OCI-LY1 (cell line): ENCODE data around the gene SNX18.

Experiments
- H2AFZ ChIP-seq: fragments of 200-600 bp; sonication (generic), shearing (Covaris generic); 2 replicates; pipeline ENCODE4 v1.6.0; 2014; ENCODE audit warnings: antibody characterized with exemption, mild to moderate bottlenecking, low read length
- H3F3A ChIP-seq: fragments of 200-600 bp; sonication (generic), shearing (Covaris generic); 2 replicates; pipeline ENCODE4 v1.6.0; 2014; ENCODE audit warnings: mild to moderate bottlenecking, antibody characterized with exemption, low read length, moderate library complexity; ENCODE audit not compliant: insufficient read depth
- H3K27ac ChIP-seq: fragments of 200-600 bp; sonication (generic); 2 replicates; pipeline ENCODE4 v1.5.1; 2014; ENCODE audit warnings: low read length, mixed run types, mild to moderate bottlenecking, low read depth; ENCODE audit not compliant: poor library complexity, severe bottlenecking
- H3K27me3 ChIP-seq: fragments of 200-600 bp; sonication (generic); 2 replicates; pipeline ENCODE4 v1.6.0; 2014; ENCODE audit warnings: antibody characterized with exemption, mild to moderate bottlenecking, low read length, moderate library complexity; ENCODE audit not compliant: insufficient read depth
- H3K36me3 ChIP-seq: fragments of 200-600 bp; sonication (generic); 2 replicates; pipeline ENCODE4 v1.6.1; 2014; ENCODE audit warnings: mild to moderate bottlenecking, antibody characterized with exemption, low read length, moderate library complexity, mixed read lengths; ENCODE audit not compliant: insufficient read depth
- H3K4me1 ChIP-seq: fragments of 200-600 bp; sonication (generic); 2 replicates; pipeline ENCODE4 v1.5.1; 2014; ENCODE audit warnings: mild to moderate bottlenecking, low read length, moderate library complexity; ENCODE audit not compliant: insufficient read depth, severe bottlenecking
- H3K4me2 ChIP-seq: fragments of 200-600 bp; sonication (generic), shearing (Covaris generic); 2 replicates; pipeline ENCODE4 v1.6.1; 2014; ENCODE audit warnings: low read length
- H3K4me3 ChIP-seq: fragments of 200-600 bp; sonication (generic); 2 replicates; pipeline ENCODE4 v1.5.1; 2014; ENCODE audit warnings: low read length, low read depth, mild to moderate bottlenecking, mixed read lengths; ENCODE audit not compliant: poor library complexity, severe bottlenecking
- H3K79me2 ChIP-seq: fragments of 200-600 bp; shearing (Covaris generic); 2 replicates; pipeline ENCODE4 v1.6.1; 2016; ENCODE audit warnings: mixed run types, low read length, mixed read lengths; ENCODE audit not compliant: insufficient read depth
- H3K9ac ChIP-seq: fragments of 200-600 bp; sonication (generic), shearing (Covaris generic); 2 replicates; pipeline ENCODE4 v1.6.1; 2014; ENCODE audit warnings: mild to moderate bottlenecking, low read length, mixed read lengths
- H3K9me2 ChIP-seq: fragments of 200-600 bp; sonication (generic), shearing (Covaris generic); 2 replicates; pipeline ENCODE4 v1.6.1; 2014; ENCODE audit warnings: low read depth, mild to moderate bottlenecking, low read length, mixed read lengths
- H3K9me3 ChIP-seq: fragments of 200-600 bp; shearing (Covaris generic); 2 replicates; pipeline ENCODE4 v1.6.1; 2014; ENCODE audit warnings: low read length, mixed read lengths
- H4K20me1 ChIP-seq: fragments of 200-600 bp; sonication (generic), shearing (Covaris generic); 2 replicates; pipeline ENCODE4 v1.6.0; 2016; ENCODE audit warnings: mild to moderate bottlenecking, low read length; ENCODE audit not compliant: insufficient read depth
- EZH2 ChIP-seq: fragments of 200-600 bp; sonication (generic), shearing (Covaris generic); IDR thresholded peaks from 2 replicates; pipeline ENCODE4 v1.8.0; 2017; ENCODE audit warnings: borderline replicate concordance, mixed run types, mild to moderate bottlenecking, antibody characterized with exemption, low read length, moderate library complexity, mixed read lengths
- TF ChIP-seq, protein P1 (sequence below): fragments of 200-600 bp; sonication (generic), shearing (Covaris generic); IDR thresholded peaks from 2 replicates; pipeline ENCODE4 v1.5.1; 2017; ENCODE audit warnings: mild to moderate bottlenecking, antibody characterized with exemption, low read length, moderate library complexity, mixed read lengths

The SNX18 gene

DNA sequence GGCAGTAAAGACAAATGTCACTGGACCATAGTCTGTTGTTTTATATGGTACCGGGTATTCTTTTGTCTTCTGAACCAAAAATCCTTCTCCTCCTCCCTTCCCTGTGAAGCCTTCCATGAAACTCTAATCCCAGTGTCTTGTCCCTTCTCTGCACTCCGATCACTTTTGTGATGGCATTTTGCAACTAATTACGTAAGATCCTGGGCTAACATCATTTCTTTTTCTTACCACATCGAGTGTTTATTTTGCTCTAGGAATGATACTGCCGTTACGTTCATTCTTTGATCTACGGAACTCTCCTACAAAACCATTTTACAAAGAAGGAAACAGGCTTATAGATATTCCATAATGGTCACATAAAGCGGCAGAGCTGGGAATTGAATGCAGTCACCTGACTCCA, 33.7 kb downstream of the SNX18 start:
- H3K9me2 ChIP-seq = no peaks in the 10 kb centered on the region
- H3K9me3 ChIP-seq = no peaks in the 10 kb centered on the region
- H3K79me2 ChIP-seq = no peaks in the 10 kb centered on the region
- H2AFZ ChIP-seq = no peak overlapping the region
- no peak overlapping the region for H3K9ac ChIP-seq
- no peak overlapping the region for H3K27ac ChIP-seq
- no peaks in the 10 kb centered on the region for H3K4me1 ChIP-seq
- no peaks in the 10 kb centered on the region for H3K27me3 ChIP-seq
- H3K36me3 ChIP-seq = no peaks in the 10 kb centered on the region
- H3F3A ChIP-seq = no peaks in the 10 kb centered on the region
- no peak overlapping the region for H3K4me2 ChIP-seq
- TF ChIP-seq, protein P1, sequence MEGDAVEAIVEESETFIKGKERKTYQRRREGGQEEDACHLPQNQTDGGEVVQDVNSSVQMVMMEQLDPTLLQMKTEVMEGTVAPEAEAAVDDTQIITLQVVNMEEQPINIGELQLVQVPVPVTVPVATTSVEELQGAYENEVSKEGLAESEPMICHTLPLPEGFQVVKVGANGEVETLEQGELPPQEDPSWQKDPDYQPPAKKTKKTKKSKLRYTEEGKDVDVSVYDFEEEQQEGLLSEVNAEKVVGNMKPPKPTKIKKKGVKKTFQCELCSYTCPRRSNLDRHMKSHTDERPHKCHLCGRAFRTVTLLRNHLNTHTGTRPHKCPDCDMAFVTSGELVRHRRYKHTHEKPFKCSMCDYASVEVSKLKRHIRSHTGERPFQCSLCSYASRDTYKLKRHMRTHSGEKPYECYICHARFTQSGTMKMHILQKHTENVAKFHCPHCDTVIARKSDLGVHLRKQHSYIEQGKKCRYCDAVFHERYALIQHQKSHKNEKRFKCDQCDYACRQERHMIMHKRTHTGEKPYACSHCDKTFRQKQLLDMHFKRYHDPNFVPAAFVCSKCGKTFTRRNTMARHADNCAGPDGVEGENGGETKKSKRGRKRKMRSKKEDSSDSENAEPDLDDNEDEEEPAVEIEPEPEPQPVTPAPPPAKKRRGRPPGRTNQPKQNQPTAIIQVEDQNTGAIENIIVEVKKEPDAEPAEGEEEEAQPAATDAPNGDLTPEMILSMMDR = no peak
- no peak overlapping the region for H3K4me3 ChIP-seq
- no peaks in the 10 kb centered on the region for H4K20me1 ChIP-seq

DNA sequence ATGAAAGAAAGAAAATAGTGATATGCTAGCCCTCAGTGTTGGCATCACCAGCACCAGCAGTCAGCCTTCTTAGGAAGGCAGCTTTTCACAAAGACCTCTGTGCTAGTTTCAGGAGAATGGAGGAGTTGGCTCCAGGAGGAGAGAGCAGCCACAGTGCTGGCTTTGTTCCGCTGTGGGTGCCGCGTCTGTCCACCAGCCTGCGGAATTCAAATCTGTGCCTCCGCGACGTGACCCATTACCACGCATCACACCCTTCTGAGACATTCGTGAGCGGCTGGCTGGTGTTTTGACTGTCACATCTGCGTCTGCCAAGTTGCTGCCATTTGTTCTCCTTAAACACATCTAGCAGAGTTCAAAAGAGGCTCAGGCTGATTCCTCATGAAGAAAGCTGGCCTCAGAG, 34.4 kb downstream of the SNX18 start:
- Histone ChIP-seq H3K9ac (no peak overlapping the region), H3K4me2 (no peak overlapping the region), H2AFZ (no peak overlapping the region), H3K9me2 (no peaks in the 10 kb centered on the region), H3K36me3 (no peaks in the 10 kb centered on the region), H3K9me3 (no peaks in the 10 kb centered on the region), H3K27ac (no peak overlapping the region), H3K27me3 (no peaks in the 10 kb centered on the region), H3K4me1 (no peaks in the 10 kb centered on the region), H4K20me1 (no peaks in the 10 kb centered on the region), H3K79me2 (no peaks in the 10 kb centered on the region), H3K4me3 (no peak overlapping the region), H3F3A (no peaks in the 10 kb centered on the region)
- TF ChIP-seq, protein P1 = no peak
- no peak for TF ChIP-seq EZH2

DNA sequence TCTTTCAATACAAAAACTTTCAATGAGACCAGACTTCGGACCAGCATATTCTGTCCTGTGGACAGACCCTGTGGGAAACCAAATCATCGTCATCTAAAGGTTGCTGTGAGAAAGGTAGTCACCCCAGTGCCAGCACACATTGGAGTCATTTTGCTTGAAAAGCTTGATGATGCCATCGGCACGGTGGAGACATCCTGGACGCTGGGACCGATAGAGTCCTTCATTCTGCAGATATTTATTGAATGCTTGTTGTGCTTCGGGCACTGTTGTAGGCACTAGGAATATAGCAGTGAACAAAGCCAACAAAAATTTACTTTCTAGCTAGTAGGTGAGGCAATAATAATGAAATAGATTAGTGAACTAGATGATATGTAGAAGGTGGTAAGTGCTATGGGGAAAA, 34.9 kb downstream of the SNX18 start:
- Histone ChIP-seq H3K27ac (no peak overlapping the region), H4K20me1 (no peaks in the 10 kb centered on the region), H3K36me3 (no peaks in the 10 kb centered on the region), H3K4me2 (no peak overlapping the region), H3K4me3 (no peak overlapping the region), H3F3A (no peaks in the 10 kb centered on the region), H3K27me3 (no peaks in the 10 kb centered on the region), H3K79me2 (no peaks in the 10 kb centered on the region), H3K4me1 (no peaks in the 10 kb centered on the region), H2AFZ (no peak overlapping the region), H3K9ac (no peak overlapping the region), H3K9me3 (no peaks in the 10 kb centered on the region), H3K9me2 (no peaks in the 10 kb centered on the region)
- no peak for TF ChIP-seq EZH2
- TF ChIP-seq, protein P1 = no peak
